Fibroblast of mammary gland (primary cell): ENCODE measurements around the gene VAMP3.
A peak's percentile ranks its signal among the peaks of the same experiment; 100 is the strongest.

Experiments
- DNase-seq: peaks from one replicate; pipeline ENCODE4 v3.0.0-alpha.2; 2010; ENCODE audit warnings: low read depth
- H3K4me3 ChIP-seq: 2 replicates; pipeline ENCODE4 v1.5.1; 2011; ENCODE audit warnings: low read depth, mild to moderate bottlenecking, low read length, moderate library complexity; ENCODE audit not compliant: control insufficient read depth
- CTCF ChIP-seq: conservative IDR thresholded peaks from 2 replicates; pipeline ENCODE4 v1.5.1; 2011; ENCODE audit warnings: low read depth, low read length, inconsistent platforms; ENCODE audit not compliant: control insufficient read depth, insufficient read depth

The VAMP3 gene

GRCh38 chr1:7770997-7771822 is at the start of gene VAMP3:
VAMP3 (plus strand) TSS chr1:7771296; CDS start chr1:7771384, 88 bp downstream.
- H3K4me3 ChIP-seq, result peak within 1 kb of the TSS; percentile 87
- TF ChIP-seq CTCF, result no peak
- peak; percentile 68 for DNase-seq

GRCh38 chr1:7721940-7722669 is 49.0 kb upstream of the VAMP3 start:
- DNase-seq, result no peak
- no peak overlapping the region for H3K4me3 ChIP-seq
- no peak for TF ChIP-seq CTCF

- no peak overlapping the region for H3K4me3 ChIP-seq
- TF ChIP-seq CTCF, result no peak
- DNase-seq, result no peak
Measured at GRCh38 chr1:7722670-7723012, 48.5 kb upstream of the VAMP3 start.

- no peak for DNase-seq
- TF ChIP-seq CTCF, result no peak
- no peak overlapping the region for H3K4me3 ChIP-seq
Measured at GRCh38 chr1:7726623-7727022, 44.5 kb upstream of the VAMP3 start.

- no peak overlapping the region for H3K4me3 ChIP-seq
- TF ChIP-seq CTCF, result no peak
- no peak for DNase-seq
Measured at GRCh38 chr1:7727809-7728471, 43.2 kb upstream of the VAMP3 start.

- no peak for DNase-seq
- no peak overlapping the region for H3K4me3 ChIP-seq
- TF ChIP-seq CTCF, result no peak
Measured at GRCh38 chr1:7729761-7730160, 41.3 kb upstream of the VAMP3 start.
